HG03457 (cell line): Measurements from ENCODE around the gene PARD6B.
"Not testable (repeated sequence)": the region's sequence is repeated elsewhere in the genome, so short reads cannot be mapped to it uniquely, and the experiment has no call there.

Experiments
- ATAC-seq: cut with Tn5 transposase; IDR thresholded peaks from one replicate; pipeline ENCODE4 v1.9.1; 2021; ENCODE audit warnings: moderate number of reproducible peaks; ENCODE audit not compliant: unreplicated experiment

Gene PARD6B, protein sequence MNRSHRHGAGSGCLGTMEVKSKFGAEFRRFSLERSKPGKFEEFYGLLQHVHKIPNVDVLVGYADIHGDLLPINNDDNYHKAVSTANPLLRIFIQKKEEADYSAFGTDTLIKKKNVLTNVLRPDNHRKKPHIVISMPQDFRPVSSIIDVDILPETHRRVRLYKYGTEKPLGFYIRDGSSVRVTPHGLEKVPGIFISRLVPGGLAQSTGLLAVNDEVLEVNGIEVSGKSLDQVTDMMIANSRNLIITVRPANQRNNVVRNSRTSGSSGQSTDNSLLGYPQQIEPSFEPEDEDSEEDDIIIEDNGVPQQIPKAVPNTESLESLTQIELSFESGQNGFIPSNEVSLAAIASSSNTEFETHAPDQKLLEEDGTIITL

DNA sequence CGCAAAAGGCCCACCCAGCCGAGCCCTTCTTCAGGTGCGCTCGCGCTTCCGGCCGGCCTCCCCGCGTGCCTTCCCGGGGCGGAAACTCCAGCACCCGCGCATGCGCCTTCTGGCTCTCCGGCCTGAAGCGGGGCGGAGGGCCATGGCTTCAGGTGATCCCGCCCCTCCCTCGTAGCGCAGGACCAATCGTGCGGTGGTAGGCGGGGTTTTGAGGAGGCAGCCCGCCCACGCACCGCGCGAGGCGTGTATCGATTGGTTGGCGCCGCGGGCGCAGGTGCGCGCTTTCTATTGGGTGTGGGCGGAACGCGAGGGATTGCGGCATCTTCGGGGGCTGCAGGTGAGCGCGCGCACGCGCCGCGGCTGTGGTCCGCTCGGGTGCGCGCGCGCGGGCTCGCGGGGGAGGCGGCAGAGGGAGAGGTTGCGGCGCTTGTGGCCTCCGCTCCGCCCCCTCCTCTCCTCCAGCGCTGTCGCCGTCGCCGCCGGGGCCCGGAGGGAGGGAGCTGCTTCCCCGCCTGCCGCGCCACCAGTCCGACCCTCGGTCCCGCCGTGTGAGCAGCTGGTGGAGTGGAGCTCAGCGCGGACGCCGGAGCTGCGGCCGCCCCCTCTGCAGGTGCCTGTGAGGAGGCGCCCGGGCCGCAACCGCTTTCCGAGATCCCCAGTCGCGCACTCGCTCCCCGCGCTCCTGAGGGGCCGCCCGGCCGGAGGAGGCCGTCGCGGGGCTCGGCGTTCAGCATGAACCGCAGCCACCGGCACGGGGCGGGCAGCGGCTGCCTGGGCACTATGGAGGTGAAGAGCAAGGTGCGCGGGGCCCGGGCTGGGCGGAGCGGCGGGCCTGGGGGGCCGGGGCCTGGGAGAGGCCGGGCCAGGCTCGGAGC, at the start of gene PARD6B:
PARD6B (plus strand) TSS at position 526 of the 875 bp plus-strand sequence; CDS start at position 733, 207 bp downstream.
- ATAC-seq, result peak; percentile 82

DNA sequence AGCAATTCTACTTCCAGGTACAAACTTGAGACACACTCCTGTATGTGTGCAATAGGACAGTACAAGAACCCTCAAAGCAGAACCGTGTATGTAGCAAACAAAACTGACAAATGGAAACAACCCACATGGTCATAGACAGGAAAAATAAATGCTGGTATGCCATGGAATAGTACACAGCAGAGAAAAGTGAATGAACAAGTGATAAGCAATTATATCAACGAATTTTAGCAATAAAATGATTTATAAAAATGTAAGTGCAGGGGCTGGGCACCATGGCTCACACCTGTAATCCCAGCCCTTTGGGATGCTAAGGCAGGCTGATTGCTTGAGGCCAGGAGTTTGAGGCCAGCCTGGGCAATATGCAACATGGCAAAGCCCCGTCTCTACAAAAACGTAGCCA, 49.3 kb upstream of the PARD6B start:
- no peak for ATAC-seq

DNA sequence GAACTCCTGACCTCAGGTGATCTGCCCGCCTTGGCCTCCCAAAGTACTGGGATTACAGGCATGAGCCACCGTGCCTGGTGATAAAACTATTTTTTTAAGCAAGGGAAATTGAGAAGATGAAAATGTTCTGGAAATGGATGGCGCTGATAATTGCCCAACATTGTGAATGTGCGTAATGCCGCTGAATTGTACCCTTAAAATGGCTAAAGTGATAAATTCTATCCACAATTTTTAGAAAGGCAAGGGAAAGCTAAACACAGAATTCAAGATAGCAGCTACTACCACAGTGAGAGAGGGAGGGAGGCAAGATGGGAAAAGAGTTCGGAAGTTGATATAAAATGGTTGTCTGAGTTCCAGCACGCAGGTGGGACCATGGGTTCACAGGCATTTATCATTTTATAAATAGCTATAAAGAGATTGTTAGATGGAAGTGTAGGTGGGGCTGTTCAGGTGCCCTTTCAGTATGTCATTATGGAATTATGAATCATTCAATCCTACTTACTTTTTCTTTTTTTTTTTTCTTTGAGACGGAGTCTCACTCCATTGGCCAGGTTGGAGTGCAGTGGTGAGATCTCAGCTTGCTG, 48.3 kb upstream of the PARD6B start:
- ATAC-seq, result no peak

DNA sequence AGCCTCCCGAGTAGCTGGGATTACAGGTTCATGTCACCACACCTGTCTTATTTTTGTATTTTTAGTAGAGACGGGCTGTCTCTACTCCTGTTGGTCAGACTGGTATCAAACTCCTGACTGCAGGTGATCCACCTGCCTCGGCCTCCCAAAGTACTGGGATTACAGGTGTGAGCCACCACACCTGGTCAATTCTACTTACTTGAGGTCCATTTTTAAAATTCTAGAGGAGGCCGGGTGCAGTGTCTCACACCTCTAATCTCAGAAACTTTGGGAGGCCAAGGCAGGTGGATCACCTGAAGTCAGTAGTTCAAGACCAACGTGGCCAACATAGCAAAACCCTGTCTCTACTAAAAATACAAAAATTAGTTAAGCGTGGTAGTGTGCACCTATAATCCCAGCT, 47.8 kb upstream of the PARD6B start:
- ATAC-seq, result no peak

DNA sequence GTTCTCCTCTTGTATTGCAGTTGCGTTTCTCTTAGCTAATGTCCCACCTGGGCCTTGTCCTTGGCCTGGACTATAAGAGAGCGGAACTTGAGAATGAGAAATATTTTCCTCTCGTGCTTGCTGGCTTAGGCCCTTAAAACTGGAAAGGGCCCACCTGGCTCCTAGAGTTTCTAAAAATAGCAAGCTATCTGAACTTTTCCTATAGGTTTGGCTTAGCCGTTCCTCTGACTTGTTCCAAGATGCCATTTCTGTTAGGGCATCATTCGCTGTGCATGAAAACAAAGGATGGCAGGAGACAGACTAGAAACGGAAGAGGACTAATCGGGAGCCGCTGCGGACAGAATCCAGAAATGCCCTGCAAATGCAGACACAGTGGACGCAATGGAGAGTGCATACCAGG, 44.6 kb upstream of the PARD6B start:
- ATAC-seq, result no peak

DNA sequence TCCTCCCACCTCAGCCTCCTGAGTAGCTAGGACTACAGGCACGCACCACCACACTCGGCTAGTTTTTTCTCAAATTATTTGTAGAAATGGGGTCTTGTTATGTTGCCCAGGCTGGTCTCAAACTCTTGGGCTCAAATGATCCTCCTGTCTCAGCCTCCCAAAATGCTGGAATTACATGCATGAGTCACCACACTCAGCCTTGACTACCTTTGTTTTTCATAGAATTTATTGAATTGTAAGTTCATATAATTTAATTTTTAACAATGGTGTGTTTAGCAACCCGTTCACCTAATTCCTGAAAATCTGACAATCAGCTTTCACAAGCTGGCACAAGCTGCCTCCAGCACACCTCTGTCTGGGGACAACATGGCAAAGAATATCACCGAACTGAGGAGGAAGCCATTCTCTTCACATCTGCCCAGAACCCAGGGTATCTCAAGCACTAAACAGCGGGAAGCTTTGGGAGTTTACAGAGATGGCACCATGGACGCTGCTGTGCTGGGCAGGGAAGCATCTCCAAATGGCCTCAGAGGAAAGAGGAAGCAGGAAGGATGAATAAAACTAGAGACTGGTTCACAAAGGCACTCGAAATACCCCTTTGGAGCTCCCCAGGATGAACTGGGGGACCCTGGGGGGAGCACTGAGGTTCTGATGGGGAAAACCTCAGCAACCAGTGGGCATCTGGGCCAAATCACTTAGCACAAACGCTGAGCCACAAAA, 43.0 kb upstream of the PARD6B start:
- ATAC-seq, result no peak

DNA sequence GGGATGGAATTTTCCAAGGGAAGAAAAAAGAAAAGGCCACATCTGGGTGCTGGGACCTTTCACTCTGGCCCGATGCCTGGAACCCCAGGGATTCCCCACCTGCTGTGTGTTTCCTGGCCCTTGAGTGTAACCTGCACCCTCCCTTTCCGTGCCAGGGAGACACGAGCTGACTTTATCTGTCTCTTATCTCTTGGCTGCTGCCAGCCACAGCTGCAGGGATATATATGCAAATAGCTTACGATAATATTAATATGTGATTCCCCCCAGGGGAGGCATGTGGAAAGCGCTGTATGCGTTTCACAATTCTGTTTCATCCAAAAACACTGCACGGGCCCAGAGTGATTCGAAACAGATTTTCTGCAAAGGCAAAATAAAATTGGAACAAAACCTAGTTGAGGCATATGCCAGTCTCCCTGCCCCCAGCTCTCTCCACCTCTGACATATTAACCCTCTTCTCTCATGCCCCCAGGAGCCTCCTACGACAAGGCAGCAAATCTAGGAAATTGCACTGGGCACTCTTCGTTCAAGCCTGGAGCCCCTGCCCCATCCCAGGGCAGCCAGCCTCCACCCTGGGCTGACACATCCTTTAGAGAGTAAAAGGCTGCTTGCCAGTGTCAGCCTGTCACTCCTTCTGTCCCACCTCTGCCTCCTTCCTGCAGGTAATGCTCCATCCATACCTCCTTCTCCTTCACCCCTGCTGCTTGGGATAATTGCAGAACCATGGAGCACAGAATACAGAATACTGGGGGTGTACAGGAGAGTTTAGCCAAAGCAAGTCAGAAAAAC, 41.3 kb upstream of the PARD6B start:
- ATAC-seq, result no peak

DNA sequence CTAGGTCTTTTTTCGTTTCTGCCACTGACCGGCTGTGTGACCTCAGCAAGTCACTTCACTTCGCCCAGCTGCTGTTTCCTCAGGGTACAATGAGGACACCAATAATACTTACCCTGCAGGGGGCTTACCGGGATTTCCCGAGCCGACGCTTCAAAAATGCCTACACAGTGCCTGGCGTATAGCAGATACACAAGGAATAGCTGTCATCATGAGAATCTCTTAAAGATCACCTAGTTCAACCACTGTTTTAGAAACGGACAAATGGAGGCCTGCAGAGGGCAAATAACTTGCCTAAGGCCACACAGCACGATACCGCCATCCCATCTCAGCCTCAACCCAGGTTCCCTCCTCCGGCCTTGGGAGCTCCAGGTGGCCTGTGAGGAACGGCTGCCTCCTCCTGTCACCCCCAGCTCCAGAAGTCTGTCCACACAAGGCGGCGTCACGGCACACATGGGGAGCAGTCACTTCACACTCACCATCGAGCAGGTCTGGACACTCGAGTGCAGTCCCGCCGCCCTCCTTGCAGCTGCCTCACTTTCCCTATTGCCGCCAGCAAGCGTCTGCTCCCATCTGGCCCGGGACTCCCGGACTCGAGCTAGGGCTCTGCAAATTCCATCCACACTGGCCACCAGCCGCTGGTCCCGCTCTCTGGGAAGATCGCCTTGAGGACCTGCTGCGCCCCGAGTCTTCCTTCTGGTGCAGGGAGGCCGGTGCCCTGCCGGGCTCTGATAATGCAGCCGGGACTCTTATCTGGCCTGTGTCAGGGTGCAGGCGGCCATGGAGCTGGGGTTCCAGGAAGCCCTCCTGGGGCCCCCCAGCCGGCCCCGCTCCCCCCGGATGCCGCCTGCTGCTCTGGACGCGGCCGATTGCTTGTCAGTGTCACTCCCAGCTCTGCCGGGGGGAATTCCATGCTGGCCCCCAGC, 40.5 kb upstream of the PARD6B start, which contains the start of gene RIPOR3:
RIPOR3 (minus strand) TSS at position 893 of the 923 bp plus-strand sequence; CDS start at position 479, 414 bp downstream.
- ATAC-seq, result no peak

DNA sequence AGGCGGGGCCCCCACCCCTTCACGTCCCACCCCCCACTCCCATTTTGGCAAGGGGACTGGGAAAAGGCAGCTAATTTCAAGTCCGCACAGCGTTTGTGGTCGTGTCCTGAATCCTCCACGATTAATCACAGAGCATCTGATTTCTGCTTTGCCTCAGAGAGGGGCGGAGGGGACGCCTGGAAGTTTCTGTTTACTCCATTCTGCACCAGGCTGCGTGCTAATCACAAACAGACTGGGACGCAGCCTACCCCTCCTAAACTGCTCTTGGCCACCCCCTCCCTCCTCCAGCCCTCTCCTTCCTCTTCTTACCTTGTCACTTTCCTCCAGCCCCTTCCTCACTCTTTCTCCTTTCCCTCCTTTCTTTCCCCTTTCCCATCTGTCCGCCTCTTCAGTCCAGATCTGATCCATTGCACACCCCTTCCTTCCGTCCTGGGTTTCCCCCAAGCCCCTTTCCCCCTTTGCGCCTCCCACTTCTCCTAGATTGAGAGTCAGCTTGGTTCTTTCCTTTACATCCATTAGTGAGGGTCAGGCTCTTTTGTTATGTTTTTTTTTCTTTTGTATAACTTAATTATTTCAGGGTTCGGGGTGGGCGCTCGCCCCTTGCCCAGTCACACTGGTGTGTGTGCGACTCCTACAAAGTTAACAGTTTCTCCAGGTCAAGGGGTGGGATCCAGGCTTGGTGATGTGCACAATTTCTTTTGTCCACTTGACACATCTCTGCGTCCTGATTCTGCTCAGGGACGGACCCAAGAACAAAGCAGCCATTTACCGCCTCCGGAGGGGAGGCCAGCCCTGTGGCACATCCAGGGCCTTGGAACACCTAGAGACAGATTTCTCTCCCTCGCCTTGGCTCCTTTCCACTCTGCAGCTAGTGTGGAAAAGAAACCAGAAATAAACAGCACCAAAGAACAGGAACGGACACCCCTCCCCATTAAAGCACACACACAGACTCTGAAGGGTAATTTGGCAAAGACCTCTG, 39.5 kb upstream of the PARD6B start:
- no peak for ATAC-seq

DNA sequence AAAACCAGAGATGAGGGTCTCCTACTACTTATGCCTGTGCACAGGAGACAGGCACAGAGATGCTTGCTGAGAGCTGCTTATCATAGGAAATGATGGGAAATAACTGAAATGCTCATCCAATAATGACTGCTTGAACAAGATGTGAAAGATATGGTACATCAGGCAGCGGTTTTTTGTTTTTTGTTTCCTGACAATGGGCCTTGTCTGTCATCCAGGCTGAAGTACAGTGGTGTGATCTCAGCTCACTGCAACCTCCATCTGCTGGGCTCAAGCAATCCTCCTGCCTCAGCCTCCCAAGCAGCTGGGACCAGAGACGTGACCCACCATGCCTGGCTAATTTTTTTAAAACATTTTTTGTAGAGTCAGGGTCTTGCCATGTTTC, 38.8 kb upstream of the PARD6B start:
- no peak for ATAC-seq

DNA sequence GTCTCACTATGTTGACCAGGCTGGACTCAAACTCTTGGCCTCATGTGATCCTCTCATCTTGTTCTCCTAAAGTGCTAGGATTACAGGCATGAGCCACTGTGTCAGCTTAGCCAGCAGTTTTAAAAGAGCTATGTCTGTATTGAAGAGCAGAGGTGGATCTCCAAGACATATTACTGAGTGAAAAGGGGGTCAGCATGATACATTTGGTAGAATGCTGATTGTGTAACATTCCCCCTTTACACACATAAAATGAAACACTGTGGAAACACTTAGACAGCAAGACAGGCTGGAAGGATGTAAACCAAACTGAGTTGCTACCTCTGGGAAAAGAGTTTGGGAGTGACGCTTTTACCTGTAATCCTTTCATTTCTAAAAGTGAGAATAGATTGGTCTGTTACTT, 38.4 kb upstream of the PARD6B start:
- no peak for ATAC-seq

DNA sequence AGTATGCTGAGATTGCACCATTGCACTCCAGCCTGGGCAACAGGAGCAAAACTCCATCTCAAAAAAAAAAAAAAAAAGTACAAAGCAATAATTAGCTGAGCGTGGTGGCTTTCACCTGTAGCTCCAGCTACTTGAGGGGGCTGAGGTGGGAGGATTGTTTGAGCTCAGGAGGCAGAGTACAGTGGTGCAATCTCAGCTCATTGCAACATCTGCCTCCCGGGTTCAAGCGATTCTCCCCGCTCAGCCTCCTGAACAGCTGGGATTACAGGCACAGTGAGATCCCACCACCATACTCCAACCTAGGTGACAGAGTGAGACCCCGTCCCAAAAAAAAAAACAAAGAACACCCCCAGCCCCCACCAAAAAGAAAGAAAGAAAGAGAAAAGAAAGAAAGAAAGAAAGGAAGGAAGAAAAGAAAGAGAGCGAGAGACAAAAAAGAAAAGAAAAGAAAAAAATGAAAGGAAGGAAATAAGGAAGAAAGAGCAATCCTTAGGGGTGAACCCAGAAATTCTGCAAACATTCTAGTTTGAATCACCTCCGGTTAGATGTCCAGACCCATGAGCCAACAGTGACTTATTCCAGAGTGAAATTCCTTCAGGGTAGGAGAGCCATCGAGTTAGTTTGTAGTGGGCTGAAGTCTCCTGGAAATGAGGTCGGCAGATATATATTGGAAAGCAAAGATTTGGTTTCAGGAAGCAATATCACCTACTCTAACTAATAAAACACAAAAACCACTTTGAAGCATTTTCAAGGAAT, 36.8 kb upstream of the PARD6B start:
- no peak for ATAC-seq

DNA sequence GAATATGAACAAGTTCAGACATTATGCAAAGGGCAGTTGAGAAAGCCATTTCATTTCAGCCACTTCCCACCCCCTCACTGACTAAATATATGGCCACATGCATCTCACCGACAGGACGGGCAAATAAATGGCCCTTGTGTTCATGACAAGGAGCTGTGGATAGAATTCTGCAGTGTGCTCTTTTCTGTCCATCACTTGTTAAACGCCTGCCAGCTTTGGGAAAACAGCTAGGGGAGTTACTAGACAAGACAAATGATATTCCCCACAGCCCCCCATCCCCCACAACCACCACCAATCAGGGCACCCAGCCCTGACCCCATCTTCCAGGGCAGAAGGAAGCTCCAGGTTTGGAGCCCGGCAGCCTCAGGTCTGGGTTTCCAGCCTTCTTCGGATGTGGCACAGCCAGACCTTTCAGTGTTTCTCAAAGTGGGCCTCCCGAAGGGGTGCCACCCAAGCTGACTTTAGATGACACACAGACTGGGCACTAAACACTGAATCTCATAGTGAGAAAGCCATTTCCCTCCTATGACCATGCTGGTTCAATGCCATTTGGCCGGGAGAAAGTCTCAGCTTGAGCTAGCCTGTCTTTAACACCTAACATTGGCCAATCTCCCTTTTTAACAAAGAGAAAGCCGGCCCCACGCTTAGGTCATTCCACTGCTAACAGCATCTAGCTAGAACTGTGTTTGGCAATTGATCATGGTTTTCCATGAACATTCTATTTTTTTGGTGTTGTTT, 36.1 kb upstream of the PARD6B start:
- no peak for ATAC-seq

DNA sequence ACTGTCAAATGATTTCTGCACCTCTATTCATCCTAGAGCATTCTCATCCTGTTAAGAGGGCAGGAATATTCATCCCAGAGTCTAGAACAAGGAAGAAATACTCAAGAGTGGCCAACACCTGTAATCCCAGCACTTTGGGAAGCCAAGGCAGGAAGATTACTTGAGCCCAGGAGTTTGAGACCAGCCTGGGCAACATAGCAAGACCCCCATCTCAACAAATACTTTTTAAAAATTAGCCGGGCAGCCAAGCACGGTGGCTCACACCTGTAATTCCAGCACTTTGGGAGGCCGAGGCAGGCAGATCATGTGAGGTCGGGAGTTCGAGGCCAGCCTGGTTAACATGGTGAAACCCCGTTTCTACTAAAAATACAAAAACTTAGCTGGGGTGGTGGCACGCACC, 33.1 kb upstream of the PARD6B start:
- not testable (repeated sequence) for ATAC-seq

DNA sequence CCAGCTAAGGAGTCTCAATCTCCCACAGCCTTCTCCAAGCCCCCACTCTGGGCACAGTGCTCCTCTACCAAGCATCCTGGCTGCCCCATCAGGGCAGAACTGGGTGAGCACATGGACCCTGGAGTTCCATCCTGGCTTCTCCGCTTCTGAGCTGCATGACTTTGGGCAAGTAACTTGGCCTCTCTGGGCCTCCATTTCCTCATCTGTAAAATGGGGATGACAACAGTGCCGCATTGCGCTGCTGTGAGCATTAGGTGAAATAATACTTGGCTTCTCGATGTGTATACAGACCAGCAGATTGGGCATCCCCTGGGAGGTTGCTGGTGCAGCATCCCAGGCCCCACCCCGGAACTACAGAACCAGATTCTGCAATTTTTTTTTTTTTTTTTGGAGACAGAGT, 31.7 kb upstream of the PARD6B start:
- ATAC-seq, result no peak
